Liver (tissue), 9 donors: ENCODE data around the gene TRIM25. TPM values are rescaled to one million over a fixed set of nuclear protein-coding genes. Genes with fewer than 3 reads are reported as not detected.

Experiments used
- DNase-seq: peaks from one replicate; pipeline ENCODE4 v3.0.0-alpha.2; 2017; ENCODE audit warnings: low spot score
- H3K27ac ChIP-seq, 2 donors: one replicate each; pipeline ENCODE4 v1.7.0; 2013; ENCODE audit warnings: inconsistent platforms in 2 of 2, low read length in 2 of 2, control low read depth in 1 of 2, low read depth in 1 of 2, mild to moderate bottlenecking in 1 of 2
- H3K27me3 ChIP-seq, 4 donors: one replicate each; pipeline versions ENCODE4 v1.6.1 to v1.7.0; 2013; ENCODE audit warnings: low read length in 3 of 4, inconsistent platforms in 1 of 4, mild to moderate bottlenecking in 1 of 4, moderate library complexity in 1 of 4; ENCODE audit not compliant: control insufficient read depth in 4 of 4, insufficient read depth in 4 of 4
- H3K36me3 ChIP-seq, 4 donors: one replicate each; pipeline versions ENCODE4 v1.6.1 to v1.7.0; 2013; ENCODE audit warnings: low read length in 3 of 4, mild to moderate bottlenecking in 3 of 4, low read depth in 1 of 4, moderate library complexity in 1 of 4; ENCODE audit not compliant: control insufficient read depth in 4 of 4, insufficient read depth in 3 of 4
- H3K4me1 ChIP-seq, 4 donors: one replicate each; pipeline versions ENCODE4 v1.6.1 to v1.7.0; 2013; ENCODE audit warnings: low read length in 3 of 4, mild to moderate bottlenecking in 3 of 4, moderate library complexity in 1 of 4; ENCODE audit not compliant: control insufficient read depth in 4 of 4, insufficient read depth in 4 of 4
- H3K4me3 ChIP-seq, 3 donors: one replicate each; pipeline versions ENCODE4 v1.6.1 to v1.7.0; 2013; ENCODE audit warnings: low read length in 3 of 3, control low read depth in 1 of 3, low read depth in 1 of 3, mild to moderate bottlenecking in 1 of 3
- H3K9ac ChIP-seq, 2 donors: one replicate each; pipeline ENCODE4 v1.7.0; 2013; ENCODE audit warnings: low read length in 2 of 2, mild to moderate bottlenecking in 2 of 2, moderate library complexity in 2 of 2, control low read depth in 1 of 2, low read depth in 1 of 2
- H3K9me3 ChIP-seq, 4 donors: one replicate each; pipeline versions ENCODE4 v1.6.1 to v1.7.0; 2013; ENCODE audit warnings: low read length in 3 of 4; ENCODE audit not compliant: control insufficient read depth in 4 of 4
- ATF3 ChIP-seq: IDR thresholded peaks from 2 replicates; pipeline ENCODE4 v1.6.1; 2016; ENCODE audit warnings: antibody characterized with exemption
- CTCF ChIP-seq: fragments of 150-350 bp; IDR thresholded peaks from 2 replicates; pipeline ENCODE4 v1.5.1; 2017; ENCODE audit warnings: improper control_type of control experiment, low read depth, low read length; ENCODE audit not compliant: missing input control
- EGR1 ChIP-seq, 2 donors: IDR thresholded peaks; 2 replicates each; pipeline ENCODE4 v1.6.1; 2016 to 2018; ENCODE audit warnings: antibody characterized with exemption in 2 of 2, low read depth in 2 of 2
- FOXA1 ChIP-seq: IDR thresholded peaks from 2 replicates; pipeline ENCODE4 v1.6.1; 2016; ENCODE audit warnings: antibody characterized with exemption
- FOXA2 ChIP-seq: IDR thresholded peaks from 2 replicates; pipeline ENCODE4 v1.6.1; 2016; ENCODE audit warnings: antibody characterized with exemption
- GABPA ChIP-seq, 2 donors: IDR thresholded peaks in 1 of 2; conservative IDR thresholded peaks in 1 of 2; 2 replicates each; pipeline ENCODE4 v1.6.1; 2016; ENCODE audit warnings: antibody characterized with exemption in 2 of 2, mild to moderate bottlenecking in 1 of 2, moderate library complexity in 1 of 2
- HNF4A ChIP-seq, 2 donors: conservative IDR thresholded peaks; 2 replicates each; pipeline ENCODE4 v1.6.1; 2016; ENCODE audit warnings: antibody characterized with exemption in 2 of 2, mild to moderate bottlenecking in 2 of 2
- HNF4G ChIP-seq: IDR thresholded peaks from 2 replicates; pipeline ENCODE4 v1.6.1; 2016; ENCODE audit warnings: antibody characterized with exemption
- JUND ChIP-seq, 2 donors: IDR thresholded peaks; 2 replicates each; pipeline ENCODE4 v1.6.1; 2016; ENCODE audit warnings: antibody characterized with exemption in 2 of 2
- MAX ChIP-seq: IDR thresholded peaks from 2 replicates; pipeline ENCODE4 v1.6.1; 2016; ENCODE audit warnings: antibody characterized with exemption
- NR2F2 ChIP-seq: IDR thresholded peaks from 2 replicates; pipeline ENCODE4 v1.6.1; 2016; ENCODE audit warnings: antibody characterized with exemption
- RAD21 ChIP-seq, 2 donors: IDR thresholded peaks; 2 replicates each; pipeline ENCODE4 v1.6.1; 2016; ENCODE audit warnings: antibody characterized with exemption in 2 of 2, mild to moderate bottlenecking in 2 of 2
- REST ChIP-seq: IDR thresholded peaks from 2 replicates; pipeline ENCODE4 v1.6.1; 2016; ENCODE audit warnings: antibody characterized with exemption, mild to moderate bottlenecking
- RXRA ChIP-seq, 2 donors: IDR thresholded peaks; 2 replicates each; pipeline ENCODE4 v1.6.1; 2017 to 2018; ENCODE audit warnings: antibody characterized with exemption in 2 of 2, mild to moderate bottlenecking in 1 of 2
- SP1 ChIP-seq: IDR thresholded peaks from 2 replicates; pipeline ENCODE4 v1.6.1; 2018; ENCODE audit warnings: antibody characterized with exemption, mild to moderate bottlenecking
- TAF1 ChIP-seq: conservative IDR thresholded peaks from 2 replicates; pipeline ENCODE4 v1.6.1; 2016; ENCODE audit warnings: antibody characterized with exemption, mild to moderate bottlenecking
- YY1 ChIP-seq: IDR thresholded peaks from 2 replicates; pipeline ENCODE4 v1.6.1; 2016; ENCODE audit warnings: antibody characterized with exemption, mild to moderate bottlenecking
- ZBTB33 ChIP-seq: IDR thresholded peaks from 2 replicates; pipeline ENCODE4 v1.6.1; 2016; ENCODE audit warnings: antibody characterized with exemption
- WGBS: extraction: QIAGEN DNeasy Blood & Tissue Kit; methylation state at CpG from one replicate; pipeline ENCODE4 v1.1.7; 2013; 5-methylcytosine and 5-hydroxymethylcytosine counted together
- polyA plus RNA-seq, 2 donors: library from polyadenylated mRNA; stranded (reverse) in 1 of 2; unstranded in 1 of 2; fragments of 200-250 nt in 1 of 2; fragments of >200 nt in 1 of 2; fragmentation: Nextera tagmentation in 1 of 2; extraction: Ambion mirVana in 1 of 2; gene quantifications; one replicate each; pipeline versions ENCODE4 v1.2.1 to v1.2.3, GENCODE V29; 2013 to 2015
- total RNA-seq, 2 donors: library from RNA; depleted of rRNA; stranded (reverse); fragments of >200 nt; gene quantifications; one replicate each; pipeline ENCODE4 v1.2.3, GENCODE V29; 2014
- donor health status: healthy.
- donor health status: healthy.
- donor health status: healthy.
- donor health status: healthy.
- donor health status: healthy.

Gene TRIM25
- total and polyA plus RNA-seq, 4 donors, result 10.8 to 64.5 (median 15.6) TPM

- TF ChIP-seq NR2F2 (no peak), FOXA2 (no peak), RXRA (IDR thresholded peaks at IDR 0.05) (no peak), SP1 (no peak), GABPA (IDR thresholded peaks at IDR 0.05 in 1 of 2, conservative IDR thresholded peaks at IDR 0.05 in 1 of 2) (no peak), EGR1 (IDR thresholded peaks at IDR 0.05; ENCODE audit: low read depth in 2 of 2) (no peak), MAX (no peak), RAD21 (IDR thresholded peaks at IDR 0.05) (no peak)
Measured at GRCh38 chr17:56934280-56934679, 20.4 kb upstream of the TRIM25 start (continued).

- no peak overlapping the region for H3K4me3 ChIP-seq
- no peaks in the 10 kb centered on the region for H3K27me3 ChIP-seq
- DNase-seq, result no peak
- 86% methylated on average over 1 of the region's 1 CpG for WGBS
- no peaks in the 10 kb centered on the region for H3K4me1 ChIP-seq
- H3K27ac ChIP-seq, result no peak overlapping the region
- H3K36me3 ChIP-seq, result peaks cover 0 to 16% (median 6%) of the 10 kb centered on the region in 4 donors
- H3K9me3 ChIP-seq, result no peaks in the 10 kb centered on the region
- no peak overlapping the region for H3K9ac ChIP-seq
- no peak for TF ChIP-seq ZBTB33
- TF ChIP-seq RXRA (IDR thresholded peaks at IDR 0.05), result no peak
- TF ChIP-seq EGR1 (IDR thresholded peaks at IDR 0.05; ENCODE audit: low read depth in 2 of 2), result no peak
- TF ChIP-seq REST, result no peak
- no peak for TF ChIP-seq SP1
- TF ChIP-seq JUND (IDR thresholded peaks at IDR 0.05), result no peak
- no peak for TF ChIP-seq YY1
- no peak for TF ChIP-seq HNF4A (conservative IDR thresholded peaks at IDR 0.05)
- no peak for TF ChIP-seq FOXA2
- no peak for TF ChIP-seq CTCF
- no peak for TF ChIP-seq GABPA (IDR thresholded peaks at IDR 0.05 in 1 of 2, conservative IDR thresholded peaks at IDR 0.05 in 1 of 2)
- TF ChIP-seq HNF4G, result no peak
- TF ChIP-seq TAF1, result no peak
- TF ChIP-seq ATF3, result no peak
- TF ChIP-seq RAD21 (IDR thresholded peaks at IDR 0.05), result no peak
- no peak for TF ChIP-seq FOXA1
- no peak for TF ChIP-seq MAX
Measured at GRCh38 chr17:56933868-56934267, 20.0 kb upstream of the TRIM25 start.
